NB4 (cell line): Measurements from ENCODE around the gene MRPL36.

Experiments used
- POLR2A ChIP-seq: IDR thresholded peaks from 2 replicates; pipeline ENCODE4 v1.6.1; 2011; ENCODE audit warnings: mild to moderate bottlenecking; ENCODE audit not compliant: insufficient read length; ENCODE audit errors: extremely low read depth
- TF ChIP-seq, protein P1 (sequence below): IDR thresholded peaks from one replicate; pipeline ENCODE4 v1.5.1; 2012; ENCODE audit warnings: low read depth, low read length

DNA sequence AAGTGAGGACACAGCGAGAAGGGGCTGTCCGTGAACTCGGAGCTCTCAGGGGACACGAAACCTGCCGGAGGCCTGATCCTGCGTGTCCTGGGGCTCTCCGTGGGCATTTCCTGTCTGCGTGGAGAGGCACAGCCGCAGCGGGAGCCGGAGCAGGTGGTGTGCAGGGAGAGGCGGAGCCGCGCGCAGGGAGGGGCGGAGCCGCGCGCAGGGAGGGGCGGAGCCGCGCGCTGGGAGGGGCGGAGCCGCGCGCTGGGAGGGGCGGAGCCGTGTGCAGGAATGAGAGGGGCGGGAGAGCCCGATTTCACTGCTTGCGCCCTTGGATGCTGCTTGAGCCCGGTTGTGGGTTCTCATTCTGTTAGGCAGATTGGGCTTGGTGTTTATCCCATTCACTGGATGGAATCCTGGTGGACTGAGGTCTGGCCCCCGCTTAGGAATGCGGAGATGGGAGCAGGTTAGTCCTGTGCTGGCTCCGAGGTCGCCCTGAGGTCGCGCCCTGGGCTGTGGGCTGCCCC, 28.3 kb upstream of the MRPL36 start:
- no peak for TF ChIP-seq POLR2A
- TF ChIP-seq, protein P1, sequence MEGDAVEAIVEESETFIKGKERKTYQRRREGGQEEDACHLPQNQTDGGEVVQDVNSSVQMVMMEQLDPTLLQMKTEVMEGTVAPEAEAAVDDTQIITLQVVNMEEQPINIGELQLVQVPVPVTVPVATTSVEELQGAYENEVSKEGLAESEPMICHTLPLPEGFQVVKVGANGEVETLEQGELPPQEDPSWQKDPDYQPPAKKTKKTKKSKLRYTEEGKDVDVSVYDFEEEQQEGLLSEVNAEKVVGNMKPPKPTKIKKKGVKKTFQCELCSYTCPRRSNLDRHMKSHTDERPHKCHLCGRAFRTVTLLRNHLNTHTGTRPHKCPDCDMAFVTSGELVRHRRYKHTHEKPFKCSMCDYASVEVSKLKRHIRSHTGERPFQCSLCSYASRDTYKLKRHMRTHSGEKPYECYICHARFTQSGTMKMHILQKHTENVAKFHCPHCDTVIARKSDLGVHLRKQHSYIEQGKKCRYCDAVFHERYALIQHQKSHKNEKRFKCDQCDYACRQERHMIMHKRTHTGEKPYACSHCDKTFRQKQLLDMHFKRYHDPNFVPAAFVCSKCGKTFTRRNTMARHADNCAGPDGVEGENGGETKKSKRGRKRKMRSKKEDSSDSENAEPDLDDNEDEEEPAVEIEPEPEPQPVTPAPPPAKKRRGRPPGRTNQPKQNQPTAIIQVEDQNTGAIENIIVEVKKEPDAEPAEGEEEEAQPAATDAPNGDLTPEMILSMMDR, result no peak
